HepG2 (cell line): ENCODE results near the gene ABHD17A. TPM values are rescaled to one million over a fixed set of nuclear protein-coding genes. Genes with fewer than 3 reads are reported as not detected.

Experiments used
- ELF3 ChIP-seq: IDR thresholded peaks from 2 replicates; pipeline ENCODE4 v1.6.1; 2016; ENCODE audit warnings: missing genetic modification reagents, missing compliant biosample characterization
- FOXK2 ChIP-seq: fragments of 450-650 bp; IDR thresholded peaks from 2 replicates; pipeline ENCODE4 v1.6.1; 2016
- IRF2 ChIP-seq: IDR thresholded peaks from 2 replicates; pipeline ENCODE4 v1.6.1; 2018; ENCODE audit warnings: missing genetic modification reagents, missing compliant biosample characterization
- KMT2B ChIP-seq: IDR thresholded peaks from 2 replicates; pipeline ENCODE4 v1.6.1; 2016; ENCODE audit warnings: missing genetic modification reagents, missing compliant biosample characterization
- NFIC ChIP-seq: IDR thresholded peaks from 2 replicates; pipeline ENCODE4 v1.6.1; 2012; ENCODE audit warnings: mild to moderate bottlenecking, low read length, inconsistent platforms
- PHB2 ChIP-seq: fragments of 450-650 bp; IDR thresholded peaks from 2 replicates; pipeline ENCODE4 v1.6.1; 2018; ENCODE audit not compliant: partially characterized antibody
- RARG ChIP-seq: sonication (generic); formaldehyde crosslinking; IDR thresholded peaks from 2 replicates; pipeline ENCODE4 v1.4.0; 2020; ENCODE audit warnings: low read depth, mild to moderate bottlenecking, missing genetic modification reagents
- SMAD3 ChIP-seq: sonication (generic); formaldehyde crosslinking; IDR thresholded peaks from 2 replicates; pipeline ENCODE4 v1.4.0; 2020; ENCODE audit warnings: missing genetic modification reagents
- SOX6 ChIP-seq, 2 experiments: fragments of 450-650 bp in 1 of 2; sonication (generic) in 1 of 2; formaldehyde crosslinking in 1 of 2; IDR thresholded peaks; 2 replicates each; pipeline versions ENCODE4 v1.4.0 to v1.6.1; 2017 to 2020; ENCODE audit warnings: antibody characterized with exemption in 1 of 2, mild to moderate bottlenecking in 1 of 2, missing genetic modification reagents in 1 of 2
- SP4 ChIP-seq: sonication (generic); formaldehyde crosslinking; IDR thresholded peaks from 2 replicates; pipeline ENCODE4 v1.8.1; 2023; ENCODE audit warnings: mild to moderate bottlenecking, missing genetic modification reagents
- TAF1 ChIP-seq: sonication (generic); formaldehyde crosslinking; IDR thresholded peaks from 2 replicates; pipeline ENCODE4 v1.4.0; 2020; ENCODE audit warnings: missing genetic modification reagents
- ZC3H13 ChIP-seq: sonication (generic); formaldehyde crosslinking; IDR thresholded peaks from 2 replicates; pipeline ENCODE4 v1.8.1; 2023; ENCODE audit warnings: mild to moderate bottlenecking, missing genetic modification reagents, moderate library complexity
- ZNF567 ChIP-seq: sonication (generic); formaldehyde crosslinking; IDR thresholded peaks from 2 replicates; pipeline ENCODE4 v1.8.1; 2023; ENCODE audit warnings: mild to moderate bottlenecking, missing genetic modification reagents, borderline replicate concordance
- ZNF607 ChIP-seq: sonication (generic); formaldehyde crosslinking; IDR thresholded peaks from 2 replicates; pipeline ENCODE4 v1.5.1; 2020; ENCODE audit warnings: missing genetic modification reagents, mild to moderate bottlenecking, borderline replicate concordance
- ZNF746 ChIP-seq: sonication (generic); formaldehyde crosslinking; IDR thresholded peaks from 2 replicates; pipeline ENCODE4 v1.8.0; 2022; ENCODE audit warnings: mild to moderate bottlenecking, missing genetic modification reagents
- polyA plus RNA-seq, 8 experiments: library from polyadenylated mRNA; depleted of rRNA in 3 of 8; stranded (reverse) in 7 of 8; unstranded in 1 of 8; fragments of >200 nt; fragmentation: Illumina TruSeq in 4 of 8; extraction: Trizol in 4 of 8; gene quantifications; 2 replicates each; pipeline versions ENCODE4 v1.2.1 to v1.2.3, GENCODE V29; 2011 to 2016; ENCODE audit warnings: low read depth in 4 of 8, missing spikeins in 1 of 8, mixed read lengths in 1 of 8; ENCODE audit not compliant: insufficient read depth in 1 of 8
- total RNA-seq, 5 experiments: library from RNA; depleted of rRNA; stranded (reverse); fragments of >200 nt; fragmentation: Illumina TruSeq; extraction: Trizol; gene quantifications; 2 replicates each; pipeline ENCODE4 v1.2.3, GENCODE V29; 2016; ENCODE audit warnings: low read depth in 1 of 5
- TF ChIP-seq, protein P1 (sequence below): sonication (generic); formaldehyde crosslinking; IDR thresholded peaks from 2 replicates; pipeline ENCODE4 v1.8.1; 2023; ENCODE audit warnings: missing genetic modification reagents, inconsistent platforms, borderline replicate concordance
- TF ChIP-seq, protein P2 (sequence below): sonication (generic); formaldehyde crosslinking; IDR thresholded peaks from 2 replicates; pipeline ENCODE4 v1.5.1; 2020; ENCODE audit warnings: missing genetic modification reagents, mild to moderate bottlenecking, borderline replicate concordance
- TF ChIP-seq, protein P3 (sequence below): IDR thresholded peaks from 2 replicates; pipeline ENCODE4 v1.6.1; 2016; ENCODE audit warnings: mild to moderate bottlenecking
- TF ChIP-seq, protein P4 (sequence below), 2 experiments: sonication (generic) in 1 of 2; formaldehyde crosslinking in 1 of 2; IDR thresholded peaks; 2 replicates each; pipeline versions ENCODE4 v1.4.0 to v1.6.1; 2018 to 2020; ENCODE audit warnings: missing genetic modification reagents in 2 of 2, borderline replicate concordance in 1 of 2, low read depth in 1 of 2, mild to moderate bottlenecking in 1 of 2, missing biosample characterization in 1 of 2
- TF ChIP-seq, protein P5 (sequence below): sonication (generic); formaldehyde crosslinking; IDR thresholded peaks from 2 replicates; pipeline ENCODE4 v1.5.0; 2020; ENCODE audit warnings: mild to moderate bottlenecking, missing genetic modification reagents, moderate library complexity
- TF ChIP-seq, protein P6 (sequence below): sonication (generic); formaldehyde crosslinking; IDR thresholded peaks from 2 replicates; pipeline ENCODE4 v1.4.0; 2020; ENCODE audit warnings: missing genetic modification reagents

The ABHD17A gene
- total and polyA plus RNA-seq, 2 of the 13 experiments (the other 11 are each of a cell fraction or from before 2014, with no cell fraction given): 27.7 to 40.8 TPM

DNA sequence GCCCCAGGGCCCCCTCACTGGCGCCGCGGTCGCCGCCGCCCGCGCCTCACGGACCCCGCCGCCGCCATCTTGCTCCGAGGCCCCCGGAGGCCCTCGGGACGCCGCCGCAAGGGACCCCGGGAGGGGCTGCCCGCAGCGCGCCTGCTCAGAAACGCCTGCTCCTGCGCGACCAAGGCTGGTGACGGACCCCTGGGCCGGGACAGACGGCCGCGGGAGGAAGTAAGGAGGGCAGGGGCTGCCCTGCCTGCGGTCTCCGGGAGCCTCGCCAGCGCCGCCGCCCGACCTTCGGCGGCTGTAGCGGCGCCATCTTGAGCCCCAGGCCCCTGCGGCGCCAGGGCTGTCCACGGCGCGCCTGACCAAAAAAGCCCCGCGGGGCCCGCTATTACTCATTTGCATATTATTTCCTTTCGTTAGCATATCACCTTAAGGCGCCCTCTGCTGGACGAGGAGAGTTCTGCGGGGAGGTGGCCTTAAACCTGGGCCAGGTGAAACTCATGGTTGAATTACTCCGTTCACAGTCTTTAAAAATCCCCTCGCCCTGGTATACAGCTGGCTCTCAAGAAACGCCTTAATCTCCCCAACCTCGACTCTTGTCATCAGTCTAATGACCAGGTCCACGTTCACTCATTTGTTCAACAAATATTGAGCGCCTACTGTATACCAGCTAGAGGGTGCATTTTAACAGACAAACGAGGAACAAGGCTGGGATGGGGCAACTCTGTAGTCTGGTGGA lies 36.7 kb downstream of the ABHD17A start, which contains the start of gene REXO1 (continued):
- TF ChIP-seq, protein P1, sequence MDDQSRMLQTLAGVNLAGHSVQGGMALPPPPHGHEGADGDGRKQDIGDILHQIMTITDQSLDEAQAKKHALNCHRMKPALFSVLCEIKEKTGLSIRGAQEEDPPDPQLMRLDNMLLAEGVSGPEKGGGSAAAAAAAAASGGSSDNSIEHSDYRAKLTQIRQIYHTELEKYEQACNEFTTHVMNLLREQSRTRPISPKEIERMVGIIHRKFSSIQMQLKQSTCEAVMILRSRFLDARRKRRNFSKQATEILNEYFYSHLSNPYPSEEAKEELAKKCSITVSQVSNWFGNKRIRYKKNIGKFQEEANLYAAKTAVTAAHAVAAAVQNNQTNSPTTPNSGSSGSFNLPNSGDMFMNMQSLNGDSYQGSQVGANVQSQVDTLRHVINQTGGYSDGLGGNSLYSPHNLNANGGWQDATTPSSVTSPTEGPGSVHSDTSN (CRISPR knock-in tag): no peak; the same call in 1 of the 2 replicates
- TF ChIP-seq PHB2 (no peak), SOX6 (IDR thresholded peaks at IDR 0.05) (no peak), SOX6 (CRISPR knock-in tag; IDR thresholded peaks at IDR 0.05) (0 out of 2 replicates have a peak, but pooled peaks have one; percentile 32), IRF2 (0 out of 2 replicates have a peak, but pooled peaks have one; percentile 13), TAF1 (CRISPR knock-in tag) (peak; percentile 82), FOXK2 (no peak), ZNF567 (CRISPR knock-in tag) (no peak), ZNF607 (CRISPR knock-in tag) (no peak), SMAD3 (CRISPR knock-in tag) (peak; percentile 21; the same call in 1 of the 2 replicates), KMT2B (no peak; the same call in 1 of the 2 replicates), ELF3 (CRISPR knock-in tag) (peak; percentile 48; the same call in 1 of the 2 replicates), ZC3H13 (no peak), NFIC (no peak), ZNF746 (CRISPR knock-in tag) (no peak), RARG (CRISPR knock-in tag) (no peak), SP4 (CRISPR knock-in tag) (no peak)
- TF ChIP-seq, protein P2, sequence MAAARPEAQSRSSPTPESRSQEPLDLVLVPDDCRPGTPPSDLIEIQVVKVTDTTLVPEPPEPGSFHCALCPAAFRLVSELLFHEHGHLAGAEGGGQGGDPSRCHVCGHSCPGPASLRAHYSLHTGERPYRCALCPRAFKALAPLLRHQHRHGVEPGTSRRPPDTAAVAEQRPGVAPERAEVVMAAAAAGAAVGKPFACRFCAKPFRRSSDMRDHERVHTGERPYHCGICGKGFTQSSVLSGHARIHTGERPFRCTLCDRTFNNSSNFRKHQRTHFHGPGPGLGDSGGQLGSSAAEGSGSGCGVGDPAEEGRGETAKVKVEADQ (CRISPR knock-in tag): no peak
- TF ChIP-seq, protein P3, sequence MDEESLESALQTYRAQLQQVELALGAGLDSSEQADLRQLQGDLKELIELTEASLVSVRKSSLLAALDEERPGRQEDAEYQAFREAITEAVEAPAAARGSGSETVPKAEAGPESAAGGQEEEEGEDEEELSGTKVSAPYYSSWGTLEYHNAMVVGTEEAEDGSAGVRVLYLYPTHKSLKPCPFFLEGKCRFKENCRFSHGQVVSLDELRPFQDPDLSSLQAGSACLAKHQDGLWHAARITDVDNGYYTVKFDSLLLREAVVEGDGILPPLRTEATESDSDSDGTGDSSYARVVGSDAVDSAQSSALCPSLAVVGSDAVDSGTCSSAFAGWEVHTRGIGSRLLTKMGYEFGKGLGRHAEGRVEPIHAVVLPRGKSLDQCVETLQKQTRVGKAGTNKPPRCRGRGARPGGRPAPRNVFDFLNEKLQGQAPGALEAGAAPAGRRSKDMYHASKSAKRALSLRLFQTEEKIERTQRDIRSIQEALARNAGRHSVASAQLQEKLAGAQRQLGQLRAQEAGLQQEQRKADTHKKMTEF: peak; percentile 80; the same call in 1 of the 2 replicates
- TF ChIP-seq, protein P4, sequence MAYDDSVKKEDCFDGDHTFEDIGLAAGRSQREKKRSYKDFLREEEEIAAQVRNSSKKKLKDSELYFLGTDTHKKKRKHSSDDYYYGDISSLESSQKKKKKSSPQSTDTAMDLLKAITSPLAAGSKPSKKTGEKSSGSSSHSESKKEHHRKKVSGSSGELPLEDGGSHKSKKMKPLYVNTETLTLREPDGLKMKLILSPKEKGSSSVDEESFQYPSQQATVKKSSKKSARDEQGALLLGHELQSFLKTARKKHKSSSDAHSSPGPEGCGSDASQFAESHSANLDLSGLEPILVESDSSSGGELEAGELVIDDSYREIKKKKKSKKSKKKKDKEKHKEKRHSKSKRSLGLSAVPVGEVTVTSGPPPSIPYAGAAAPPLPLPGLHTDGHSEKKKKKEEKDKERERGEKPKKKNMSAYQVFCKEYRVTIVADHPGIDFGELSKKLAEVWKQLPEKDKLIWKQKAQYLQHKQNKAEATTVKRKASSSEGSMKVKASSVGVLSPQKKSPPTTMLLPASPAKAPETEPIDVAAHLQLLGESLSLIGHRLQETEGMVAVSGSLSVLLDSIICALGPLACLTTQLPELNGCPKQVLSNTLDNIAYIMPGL (CRISPR knock-in tag; IDR thresholded peaks at IDR 0.05; ENCODE audit: borderline replicate concordance in 1 of 2, low read depth in 1 of 2): peak; percentile 55 to 83
- TF ChIP-seq, protein P5, sequence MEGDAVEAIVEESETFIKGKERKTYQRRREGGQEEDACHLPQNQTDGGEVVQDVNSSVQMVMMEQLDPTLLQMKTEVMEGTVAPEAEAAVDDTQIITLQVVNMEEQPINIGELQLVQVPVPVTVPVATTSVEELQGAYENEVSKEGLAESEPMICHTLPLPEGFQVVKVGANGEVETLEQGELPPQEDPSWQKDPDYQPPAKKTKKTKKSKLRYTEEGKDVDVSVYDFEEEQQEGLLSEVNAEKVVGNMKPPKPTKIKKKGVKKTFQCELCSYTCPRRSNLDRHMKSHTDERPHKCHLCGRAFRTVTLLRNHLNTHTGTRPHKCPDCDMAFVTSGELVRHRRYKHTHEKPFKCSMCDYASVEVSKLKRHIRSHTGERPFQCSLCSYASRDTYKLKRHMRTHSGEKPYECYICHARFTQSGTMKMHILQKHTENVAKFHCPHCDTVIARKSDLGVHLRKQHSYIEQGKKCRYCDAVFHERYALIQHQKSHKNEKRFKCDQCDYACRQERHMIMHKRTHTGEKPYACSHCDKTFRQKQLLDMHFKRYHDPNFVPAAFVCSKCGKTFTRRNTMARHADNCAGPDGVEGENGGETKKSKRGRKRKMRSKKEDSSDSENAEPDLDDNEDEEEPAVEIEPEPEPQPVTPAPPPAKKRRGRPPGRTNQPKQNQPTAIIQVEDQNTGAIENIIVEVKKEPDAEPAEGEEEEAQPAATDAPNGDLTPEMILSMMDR (CRISPR knock-in tag): peak; percentile 79
- TF ChIP-seq, protein P6, sequence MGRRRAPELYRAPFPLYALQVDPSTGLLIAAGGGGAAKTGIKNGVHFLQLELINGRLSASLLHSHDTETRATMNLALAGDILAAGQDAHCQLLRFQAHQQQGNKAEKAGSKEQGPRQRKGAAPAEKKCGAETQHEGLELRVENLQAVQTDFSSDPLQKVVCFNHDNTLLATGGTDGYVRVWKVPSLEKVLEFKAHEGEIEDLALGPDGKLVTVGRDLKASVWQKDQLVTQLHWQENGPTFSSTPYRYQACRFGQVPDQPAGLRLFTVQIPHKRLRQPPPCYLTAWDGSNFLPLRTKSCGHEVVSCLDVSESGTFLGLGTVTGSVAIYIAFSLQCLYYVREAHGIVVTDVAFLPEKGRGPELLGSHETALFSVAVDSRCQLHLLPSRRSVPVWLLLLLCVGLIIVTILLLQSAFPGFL (CRISPR knock-in tag): no peak
